ENCODE measurements around the gene PPP1R15B.

DNA sequence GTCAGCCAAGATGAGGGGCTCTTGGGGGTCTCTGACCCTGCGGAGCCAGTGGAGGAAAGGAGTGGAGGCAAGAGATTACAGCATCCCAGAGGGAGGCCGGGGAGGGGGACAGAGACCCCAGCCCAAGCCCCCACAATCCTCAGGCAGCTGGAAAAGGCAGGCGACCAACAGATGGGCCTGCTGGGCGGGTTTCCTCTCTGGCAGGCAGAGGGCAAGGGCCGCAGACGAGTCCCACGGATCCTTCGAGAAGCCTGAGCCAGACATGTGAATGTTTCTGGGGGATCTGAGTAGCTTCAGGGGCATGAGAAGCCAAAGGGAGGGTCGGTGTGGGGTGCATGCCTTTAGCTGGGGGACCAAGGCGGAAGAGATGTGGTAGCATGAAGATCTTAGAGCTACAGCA, 49.8 kb downstream of the PPP1R15B start:
- TF ChIP-seq CTCF (IDR thresholded peaks at IDR 0.05), result no peak
- TF ChIP-seq POLR2A (IDR thresholded peaks at IDR 0.05), result no peak

All from uterus (tissue), 2 donors.